CD4-positive, alpha-beta T cell treated with Interleukin-4 for 4 hours (primary cell): ENCODE data around the gene PNPLA3.

Source experiments
- DNase-seq: peaks from one replicate; pipeline ENCODE4 v3.0.0-alpha.2; 2020

The PNPLA3 gene

DNA sequence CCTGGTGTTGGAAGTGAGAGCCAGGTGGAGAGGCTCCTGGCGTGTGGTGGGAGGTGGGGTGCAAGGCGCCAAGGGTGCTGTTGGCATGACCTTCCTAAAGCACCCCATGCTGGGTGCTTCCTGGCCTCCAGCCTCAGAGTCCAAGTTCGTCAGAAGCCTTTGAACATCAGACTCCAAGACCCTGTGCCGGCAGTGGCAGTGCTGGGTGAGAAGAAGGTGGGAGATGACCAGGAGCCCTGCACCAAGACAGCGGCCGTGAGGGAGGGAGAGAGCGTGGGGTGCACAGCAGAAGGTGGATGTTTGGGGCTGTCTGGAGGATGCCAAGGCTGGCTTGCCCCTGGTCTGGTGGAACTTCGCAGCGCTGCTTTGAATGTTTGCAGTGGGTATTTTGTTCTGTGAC, 70.8 kb downstream of the PNPLA3 start:
- no peak for DNase-seq

DNA sequence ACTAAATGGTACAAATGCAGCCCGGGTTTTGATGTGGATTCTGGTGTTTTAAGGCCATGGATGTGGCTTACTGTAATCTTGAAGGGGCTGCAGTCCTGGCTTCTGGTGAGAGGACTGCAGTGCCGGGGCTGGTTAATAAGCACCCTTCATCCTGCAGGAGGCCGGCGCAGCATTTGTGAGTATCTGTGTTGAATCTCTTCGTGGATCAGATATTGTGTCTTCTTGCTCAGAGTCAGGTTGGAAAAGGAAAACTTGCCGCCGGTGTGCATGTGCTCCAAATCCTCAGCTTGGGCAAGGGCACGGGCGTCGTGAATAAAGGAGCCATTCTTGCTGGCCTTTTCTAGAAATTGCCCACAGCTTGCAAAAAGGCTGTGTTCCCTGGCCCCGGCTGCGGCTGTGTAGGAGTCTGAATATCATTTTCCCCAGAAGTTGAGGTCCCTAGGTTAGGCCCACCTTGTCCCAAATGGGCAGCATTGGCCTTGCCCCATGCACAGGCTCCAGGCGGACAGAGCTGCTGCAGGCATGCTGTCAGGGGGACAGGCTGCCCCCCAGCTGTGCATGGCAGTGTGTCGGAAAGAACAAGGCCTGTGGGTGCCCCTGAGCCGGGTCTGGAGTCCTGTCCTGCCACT, 71.6 kb downstream of the PNPLA3 start:
- DNase-seq, result no peak

DNA sequence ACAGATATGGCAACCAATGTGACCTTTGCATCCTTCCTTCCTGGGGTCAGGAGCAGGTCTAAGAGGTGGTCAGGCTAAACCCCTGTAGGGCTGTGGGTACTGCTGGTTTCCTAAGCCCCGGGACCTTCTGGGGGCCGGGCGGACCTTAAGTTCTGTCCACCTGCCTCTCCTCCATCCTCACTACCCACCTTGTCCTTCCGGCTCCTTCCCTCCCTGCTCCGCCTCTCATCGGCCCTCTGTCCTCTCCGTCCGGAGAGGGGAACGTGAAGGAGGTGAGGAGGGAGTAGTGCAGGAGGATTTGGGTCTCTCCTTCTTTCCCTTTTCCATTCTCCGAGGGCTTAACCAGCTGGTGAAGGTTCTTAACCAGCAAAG, 72.2 kb downstream of the PNPLA3 start:
- no peak for DNase-seq

DNA sequence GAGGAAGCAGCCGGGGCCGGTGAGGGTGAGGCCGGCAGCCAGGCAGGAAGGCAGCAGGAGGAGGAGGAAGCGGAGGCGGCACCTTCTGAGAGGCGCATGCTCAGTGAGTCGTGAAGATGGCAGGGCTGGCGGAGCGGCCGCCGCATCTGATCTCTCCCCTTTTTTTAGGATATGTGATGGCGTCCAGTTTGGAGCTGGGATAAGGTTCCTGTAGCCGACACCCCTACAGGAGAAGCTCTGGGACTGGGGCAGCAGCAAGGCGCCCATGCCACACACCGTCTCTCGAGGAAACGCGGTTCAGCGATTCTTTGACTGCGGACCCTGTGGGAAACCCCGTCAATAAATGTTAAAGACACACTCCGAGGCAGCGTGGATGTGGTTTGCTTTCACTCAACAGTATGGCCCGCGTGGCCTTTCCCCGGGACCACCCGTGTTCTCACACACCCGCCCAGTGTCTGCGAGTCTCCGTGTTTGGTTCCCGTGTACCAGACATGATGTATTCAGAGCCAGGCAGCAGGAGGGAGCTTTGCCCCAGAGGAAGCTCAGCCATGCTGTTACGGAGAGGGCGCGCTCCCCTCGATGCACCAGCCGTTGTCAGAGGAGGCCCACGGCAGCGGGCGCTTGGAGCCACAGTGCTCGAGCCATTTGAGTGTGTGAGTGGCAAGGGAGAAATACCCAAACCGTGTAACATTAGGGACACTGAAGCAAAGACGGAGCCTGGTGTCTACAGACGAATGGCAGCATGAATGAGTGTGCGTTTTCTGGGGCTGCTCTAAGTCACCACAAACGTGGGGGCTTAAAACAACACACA, 72.8 kb downstream of the PNPLA3 start:
- DNase-seq, result peak; percentile 70

DNA sequence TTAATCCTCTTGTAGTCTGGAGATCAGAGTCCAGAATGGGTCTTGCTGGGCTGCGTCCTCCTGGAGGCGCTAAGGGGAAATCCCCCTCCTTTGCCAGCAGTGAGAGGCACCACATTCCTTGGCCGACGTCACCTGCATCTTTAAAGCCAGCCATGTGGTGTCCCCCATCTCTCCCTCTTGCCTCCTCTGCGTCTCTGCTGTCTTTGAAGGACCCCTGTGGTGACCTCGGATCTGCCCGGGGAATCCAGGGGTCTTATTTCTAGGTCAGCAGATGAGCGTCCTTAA, 73.3 kb downstream of the PNPLA3 start:
- DNase-seq, result no peak
